Activated CD8-positive, alpha-beta memory T cell treated with anti-CD3 and anti-CD28 coated beads for 1 hour (primary cell): ENCODE measurements around the gene LTB4R.
A peak's percentile ranks its signal among the peaks of the same experiment; 100 is the strongest.

ENCODE experiments used
- DNase-seq, 2 donors: peaks; one replicate each; pipeline ENCODE4 v3.0.0-alpha.2; 2020; ENCODE audit warnings: low read depth in 1 of 2; ENCODE audit errors: extremely low read depth in 1 of 2

Gene LTB4R

GRCh38 chr14:24278424-24278823, 32.9 kb upstream of the LTB4R start:
- no peak for DNase-seq

DNA sequence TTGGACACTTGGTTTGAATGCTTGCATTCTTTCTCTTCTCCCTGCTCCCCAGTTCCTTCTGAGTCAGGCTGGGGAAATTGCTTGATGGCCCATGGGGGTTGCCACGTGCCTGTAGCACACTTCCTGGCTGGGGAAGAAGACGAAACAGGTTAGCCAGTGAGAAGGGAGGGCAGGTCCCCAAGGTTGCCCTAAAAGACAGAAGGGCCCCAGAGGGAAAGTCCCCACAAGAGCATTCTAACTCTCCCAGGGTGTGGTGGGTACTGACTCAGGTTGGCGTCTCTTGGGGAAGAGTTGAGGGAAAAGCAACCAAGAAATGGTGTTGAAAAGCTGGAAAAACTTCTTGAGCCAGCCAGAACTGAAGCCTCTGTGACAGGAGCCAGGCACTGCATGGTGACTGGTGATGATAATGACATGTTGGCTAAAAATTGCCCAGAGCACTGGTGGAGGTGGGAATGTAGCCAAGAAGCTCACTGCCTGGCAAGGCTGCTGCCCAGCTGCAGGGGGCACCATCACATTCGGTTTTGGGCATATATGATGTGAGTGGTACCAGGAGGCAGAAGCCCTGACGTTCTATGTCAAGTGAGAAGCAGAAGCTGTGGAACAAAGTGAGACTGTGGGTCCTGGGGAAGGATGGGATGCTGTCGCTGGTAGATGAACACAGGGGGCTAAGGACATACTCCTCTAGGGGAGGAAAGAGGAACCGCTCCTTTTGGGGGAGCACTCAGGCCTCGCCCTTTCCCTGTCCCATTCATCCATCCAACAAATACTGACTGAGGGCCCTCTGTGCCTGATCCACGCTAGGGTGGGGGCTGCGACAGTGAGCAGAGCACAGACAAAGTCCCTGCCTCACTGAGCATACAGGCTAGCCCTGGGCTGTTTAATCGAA, 31.8 kb upstream of the LTB4R start:
- no peak for DNase-seq

GRCh38 chr14:24280797-24281460, 30.4 kb upstream of the LTB4R start:
- DNase-seq = no peak

DNA sequence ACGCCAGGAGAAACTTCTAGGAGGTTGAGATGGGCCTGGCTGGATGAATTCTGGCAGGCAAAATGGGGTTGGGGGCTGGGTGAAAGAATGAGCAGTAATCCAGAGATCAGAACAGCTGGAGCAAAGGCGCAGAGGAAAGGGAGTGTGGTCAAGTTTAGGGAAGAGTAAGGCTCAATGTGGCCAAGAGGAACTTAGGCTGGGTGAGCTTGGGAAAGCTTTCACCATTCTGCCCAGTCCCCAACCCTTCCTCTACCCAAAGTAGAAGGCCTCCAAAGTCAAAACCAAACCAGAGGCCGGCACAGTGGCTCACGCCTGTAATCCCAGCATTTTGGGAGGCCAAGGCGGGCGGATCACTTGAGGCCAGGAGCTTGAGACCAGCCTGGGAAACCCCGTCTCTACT, 29.7 kb upstream of the LTB4R start:
- DNase-seq = no peak

DNA sequence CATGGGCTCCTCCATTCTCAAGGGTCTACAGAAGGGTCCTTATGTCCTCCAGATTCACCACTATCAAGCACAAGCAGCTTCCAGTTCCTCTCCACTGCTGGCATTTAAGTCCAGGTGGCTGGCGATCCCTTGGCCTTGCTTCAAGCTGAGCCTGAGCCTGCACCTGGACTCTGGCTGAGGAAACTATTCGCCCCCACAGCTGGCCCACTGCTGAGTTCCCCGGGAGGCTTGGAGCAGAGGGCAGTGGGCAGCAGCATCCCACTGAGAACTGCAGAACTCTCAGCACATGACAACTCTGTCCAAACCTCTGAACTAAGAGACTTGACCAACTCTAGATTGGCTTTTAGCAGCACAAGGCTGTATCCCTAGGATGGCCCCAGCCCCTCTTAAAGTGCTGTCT, 28.6 kb upstream of the LTB4R start:
- DNase-seq = no peak

DNA sequence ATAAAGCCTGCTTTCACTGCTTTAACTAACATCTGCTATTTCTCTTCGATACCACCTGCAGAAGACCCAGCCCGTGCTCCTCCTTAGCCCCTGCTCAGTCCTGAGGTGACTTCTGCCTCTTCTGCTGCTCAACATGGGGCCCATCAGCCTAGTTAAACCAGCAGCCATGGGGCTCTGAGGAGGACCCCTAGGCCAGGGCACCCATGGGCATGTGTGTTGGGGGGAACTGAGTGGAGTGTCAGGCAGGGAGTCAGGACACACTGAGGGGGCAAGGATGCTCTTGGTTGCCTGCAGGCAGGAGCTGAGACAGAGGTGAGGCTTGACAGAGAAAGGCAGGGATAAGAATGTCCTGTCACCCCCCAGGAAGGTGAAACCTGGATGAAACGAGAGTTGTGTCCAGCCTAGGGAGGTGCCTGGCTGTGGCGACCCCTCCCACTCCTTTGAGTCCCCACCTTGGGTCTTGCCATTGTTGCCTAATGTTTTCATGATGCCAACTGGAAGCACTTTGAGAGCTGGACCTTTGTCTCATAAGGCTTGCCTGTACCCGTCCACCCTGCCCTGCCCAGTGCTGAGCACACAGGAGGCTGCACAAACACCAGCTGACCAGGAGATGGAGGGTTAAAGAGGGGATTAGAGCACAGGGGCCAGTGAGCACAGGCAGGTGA, 27.4 kb upstream of the LTB4R start:
- no peak for DNase-seq

DNA sequence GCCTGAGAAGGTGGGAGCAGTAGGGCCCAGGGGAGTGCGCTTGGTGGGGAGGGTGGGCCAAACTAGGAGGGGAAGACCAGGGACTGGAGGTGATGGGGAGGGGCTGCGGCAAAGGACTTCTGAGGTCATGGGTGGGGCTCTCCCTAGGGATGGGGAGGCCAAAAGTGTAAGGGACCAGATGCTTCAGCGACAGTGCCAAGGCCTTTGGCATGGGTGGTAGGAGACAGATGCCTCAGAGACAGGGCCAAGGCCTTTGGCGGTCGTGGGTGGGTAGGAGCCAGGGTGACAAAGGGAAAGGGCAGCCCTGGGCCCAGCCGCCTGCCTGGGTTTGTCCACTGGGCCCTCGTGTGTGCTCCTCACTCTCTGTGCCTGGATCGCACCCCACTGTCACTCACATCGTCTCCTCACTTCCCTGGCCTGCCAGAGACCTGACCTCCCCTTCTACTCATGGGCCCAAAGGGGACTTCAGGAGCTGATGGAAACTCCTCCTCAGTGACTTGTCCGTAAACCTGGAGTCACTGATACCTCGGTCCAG, 26.7 kb upstream of the LTB4R start:
- DNase-seq = no peak

GRCh38 chr14:24285351-24285750, 26.0 kb upstream of the LTB4R start:
- DNase-seq = no peak

- DNase-seq = no peak
These were observed 24.3 kb upstream of the LTB4R start for GRCh38 chr14:24286996-24287395.

DNA sequence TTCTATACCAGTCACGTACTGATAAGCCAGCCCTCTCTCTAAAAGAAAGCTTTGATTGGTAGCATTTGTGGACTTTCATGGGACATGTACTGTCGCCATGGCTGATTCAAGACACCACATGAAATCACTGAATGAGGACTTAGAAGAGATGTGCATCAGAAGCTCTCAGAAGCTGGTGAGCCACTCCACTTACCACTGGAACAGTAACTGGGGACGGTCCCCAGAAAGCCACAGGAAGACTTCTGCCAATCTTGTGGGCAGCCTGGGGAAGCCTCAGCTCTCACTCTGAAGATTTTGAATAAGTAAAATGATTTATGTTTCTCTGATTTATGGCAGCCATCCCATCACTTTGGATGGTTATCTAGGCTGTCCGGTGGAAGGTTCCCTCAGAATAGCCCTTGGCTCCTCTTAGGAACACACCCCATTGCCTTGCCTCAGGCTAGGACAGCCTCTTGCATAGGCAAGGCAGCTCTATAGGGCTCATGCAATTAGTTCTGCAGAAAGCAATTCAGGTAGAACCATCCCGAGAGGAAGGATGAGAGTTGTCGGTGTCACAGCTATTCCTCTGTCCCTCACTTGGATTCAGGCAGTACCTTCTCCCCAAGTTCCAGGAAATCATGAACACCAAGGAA, 21.5 kb upstream of the LTB4R start:
- no peak for DNase-seq

- no peak for DNase-seq
These were observed 20.6 kb upstream of the LTB4R start for GRCh38 chr14:24290746-24291145.

DNA sequence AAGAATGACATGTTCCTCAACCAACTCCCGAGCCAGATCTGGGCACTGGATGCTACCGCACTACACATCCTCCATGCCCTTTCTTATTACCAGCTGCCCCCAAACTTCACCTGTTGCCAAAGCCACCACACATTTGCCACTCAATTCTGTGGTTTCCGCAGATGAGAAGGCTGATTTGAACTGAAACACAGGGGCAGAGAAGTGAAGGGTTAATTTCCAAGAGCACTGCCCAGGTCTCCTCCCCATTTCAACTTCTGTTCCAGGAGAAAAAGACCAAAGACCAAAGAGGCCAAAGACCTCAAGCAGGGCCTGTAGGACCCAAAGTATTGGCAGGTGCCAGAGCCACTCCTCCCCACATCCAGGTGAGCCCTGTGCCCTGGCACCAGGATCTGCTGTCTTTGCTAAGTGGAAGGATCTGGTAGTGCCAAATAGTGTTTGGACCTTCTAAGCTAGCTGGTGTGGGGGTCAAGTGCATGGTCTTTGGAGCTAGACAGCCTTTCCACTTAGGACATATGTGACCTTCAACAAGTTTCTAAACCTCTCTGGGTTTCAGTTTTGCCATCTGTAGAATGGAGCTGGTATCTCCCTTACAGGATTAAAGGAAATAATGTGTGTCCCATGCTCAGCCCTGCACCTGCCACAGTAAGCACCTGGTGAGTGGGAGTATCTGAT, 19.7 kb upstream of the LTB4R start:
- DNase-seq = no peak

GRCh38 chr14:24292118-24292807, 19.0 kb upstream of the LTB4R start:
- no peak for DNase-seq

DNA sequence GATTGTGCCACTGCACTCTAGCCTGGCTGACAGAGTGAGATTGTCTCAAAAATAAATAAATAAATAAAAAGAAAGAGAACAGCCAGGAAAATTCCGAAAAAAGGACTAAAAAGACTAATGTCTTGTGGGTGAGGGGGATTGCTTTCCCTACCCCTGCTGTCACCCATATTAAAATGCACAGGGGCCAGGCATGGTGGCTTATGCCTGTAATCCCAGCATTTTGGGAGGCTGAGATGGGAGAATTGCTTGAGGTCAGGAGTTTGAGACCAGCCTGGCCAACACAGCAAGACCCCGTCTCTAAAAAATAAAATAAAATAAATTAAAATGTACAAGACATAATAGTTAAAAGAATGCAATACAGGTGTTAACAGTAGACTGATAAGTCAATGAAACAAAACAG, 17.8 kb upstream of the LTB4R start:
- DNase-seq = no peak

DNA sequence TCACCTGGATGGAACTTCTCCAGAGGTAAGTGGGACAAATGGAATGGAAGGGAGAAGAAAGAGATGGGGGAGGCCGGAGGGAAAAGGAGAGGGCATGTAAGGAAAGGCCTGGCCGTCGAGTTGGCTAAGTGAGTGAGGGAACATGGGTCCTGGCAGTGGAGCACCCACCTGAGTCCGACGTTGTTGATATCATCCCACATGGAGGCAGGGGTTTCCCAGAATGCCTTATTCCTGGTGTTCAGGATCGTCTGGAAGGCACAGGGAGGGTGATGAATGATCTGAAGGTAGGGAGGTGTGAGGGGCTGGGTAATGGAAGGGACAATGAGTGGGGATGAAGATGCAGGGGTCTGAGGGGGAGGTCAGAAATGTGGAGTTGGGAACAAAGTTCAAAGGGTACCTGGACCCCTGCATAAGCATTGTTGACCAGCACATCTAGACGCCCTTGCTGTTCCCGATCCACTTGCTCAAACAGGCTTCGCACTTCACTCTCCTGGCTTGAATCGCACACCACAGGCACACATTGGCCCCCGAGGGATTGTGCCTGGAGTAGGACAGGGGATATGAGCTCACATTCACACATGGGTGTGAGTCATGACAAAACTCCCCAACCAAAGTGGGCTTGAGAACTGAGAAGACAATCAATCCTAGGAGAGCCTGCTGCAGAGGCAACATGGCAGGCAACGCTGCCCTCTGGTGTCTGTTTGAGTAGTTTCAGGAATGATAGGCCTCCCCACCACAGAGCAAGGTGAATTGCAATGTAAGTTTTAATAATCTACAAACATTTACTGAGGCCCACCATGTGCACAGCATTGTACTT, 14.8 kb upstream of the LTB4R start:
- peak; percentile 45 to 48 for DNase-seq

DNA sequence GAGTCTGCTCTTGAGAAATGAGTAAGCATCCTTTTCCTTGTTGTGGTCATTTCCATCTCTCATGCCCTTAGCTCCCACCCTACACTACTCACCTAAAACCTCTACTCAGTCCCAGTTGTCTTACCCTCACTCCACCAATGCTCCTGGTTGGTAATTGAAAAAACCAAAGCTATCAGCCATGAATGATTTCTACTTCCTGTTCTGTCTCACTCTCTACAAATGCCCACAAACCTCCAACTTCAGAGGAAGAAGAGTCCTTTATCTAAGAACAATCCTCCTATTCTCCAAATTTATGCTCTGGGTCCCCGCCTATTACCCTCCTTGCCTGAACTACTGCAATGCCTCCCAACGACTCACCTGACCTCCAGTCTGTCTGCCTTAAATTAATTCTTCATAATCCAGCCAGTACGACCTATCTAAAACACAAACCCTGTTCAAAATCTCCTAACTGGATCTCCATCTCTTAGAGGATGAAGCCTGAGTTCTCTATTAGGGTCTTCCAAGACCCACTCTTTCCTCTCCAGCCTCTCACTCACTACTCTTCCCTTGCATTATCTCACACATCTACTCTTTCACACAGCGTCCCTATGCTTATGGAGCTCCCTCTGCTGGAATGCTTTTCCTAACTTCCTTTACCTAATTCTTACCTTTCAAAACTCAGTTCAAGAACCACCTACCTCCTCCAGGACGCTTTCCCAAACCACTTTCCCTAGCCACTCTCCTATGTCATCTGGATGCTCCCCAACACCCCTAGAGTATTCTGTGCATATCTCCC, 13.9 kb upstream of the LTB4R start:
- DNase-seq = no peak

- DNase-seq = no peak
These were observed 12.4 kb upstream of the LTB4R start for GRCh38 chr14:24298892-24299254.
